ENCODE results near the gene SLC16A4.

GRCh38 chr1:110344152-110344551 is 46.7 kb downstream of the SLC16A4 start:
- TF ChIP-seq CTCF (IDR thresholded peaks at IDR 0.05): no peak
- no peak for TF ChIP-seq POLR2A (IDR thresholded peaks at IDR 0.05)
